ENCODE results near the gene STX1A. TPM values are rescaled to one million over a fixed set of nuclear protein-coding genes. Genes with fewer than 3 reads are reported as not detected.
A peak's percentile ranks its signal among the peaks of the same experiment; 100 is the strongest.

STX1A gene
- total RNA-seq, 1 experiment from 2014 or later: 20.4 TPM

GRCh38 chr7:73739387-73739767 lies 19.9 kb upstream of the STX1A start:
- H3K27me3 Mint-ChIP-seq (ENCODE audit: low read depth): peaks cover 32% of the 10 kb centered on the region
- CTCF ChIA-PET: interaction anchor here (0.7 to 4.5 kb wide), 7 partner anchors 14 to 133 kb away, joined by 3 to 22 read pairs (median 6); partner anchors contain the start of gene CLDN3
- DNase-seq (ENCODE audit: low spot score): no peak
- POLR2A ChIA-PET: interaction anchor here (0.7 to 7.5 kb wide), 9 partner anchors 24 to 116 kb away, joined by 3 to 91 read pairs (median 7); partner anchors contain the start of genes CLDN3, CLDN4 and METTL27
- H3K4me1 Mint-ChIP-seq: peaks cover 42% of the 10 kb centered on the region
- ATAC-seq: no peak
- TF ChIP-seq TCF7 (CRISPR knock-in tag; IDR thresholded peaks at IDR 0.05; ENCODE audit: low read depth) (no peak), CREM (CRISPR knock-in tag; IDR thresholded peaks at IDR 0.05) (0 out of 2 replicates have a peak, but pooled peaks have one; percentile 1), ZNF138 (CRISPR knock-in tag; conservative IDR thresholded peaks at IDR 0.05) (no peak)
- H3K27ac Mint-ChIP-seq: peak overlapping the region; percentile 97
- H3K36me3 Mint-ChIP-seq: peaks cover 11% of the 10 kb centered on the region
- peak overlapping the region; percentile 93 for H3K4me3 Mint-ChIP-seq
- H3K9me3 Mint-ChIP-seq: peaks cover 3% of the 10 kb centered on the region

GRCh38 chr7:73738612-73739386 lies 19.3 kb upstream of the STX1A start, which contains the start of gene ABHD11:
Gene ABHD11, minus strand, starts transcription at chr7:73738802. Its CDS starts 32 bp downstream, at chr7:73738770.
- ChIA-PET CTCF (interaction anchor here (0.6 to 4.5 kb wide), 13 partner anchors 13 to 342 kb away, joined by 3 to 22 read pairs (median 4); partner anchors contain the start of gene CLDN3), POLR2A (interaction anchor here (0.5 to 7.5 kb wide), 19 partner anchors 13 to 218 kb away, joined by 3 to 91 read pairs (median 4); partner anchors contain the start of genes CLDN3, CLDN4 and METTL27)
- Mint-ChIP-seq H3K9me3 (peaks cover 3% of the 10 kb centered on the region), H3K27ac (peak within 1 kb of the TSS; percentile 98), H3K4me3 (peak within 1 kb of the TSS; percentile 93), H3K4me1 (peaks cover 37% of the 10 kb centered on the region), H3K27me3 (ENCODE audit: low read depth) (peaks cover 28% of the 10 kb centered on the region), H3K36me3 (peaks cover 11% of the 10 kb centered on the region)
- DNase-seq (ENCODE audit: low spot score) (peak; percentile 98), ATAC-seq (peak; percentile 61)
- TF ChIP-seq AFF4 (CRISPR knock-in tag; IDR thresholded peaks at IDR 0.05; ENCODE audit: borderline replicate concordance) (no peak), ELF4 (CRISPR knock-in tag; IDR thresholded peaks at IDR 0.05; ENCODE audit: low read depth) (no peak), ZNF532 (CRISPR knock-in tag; IDR thresholded peaks at IDR 0.05; ENCODE audit: borderline replicate concordance) (no peak), NFATC4 (CRISPR knock-in tag; IDR thresholded peaks at IDR 0.05) (no peak), ERG (CRISPR knock-in tag; IDR thresholded peaks at IDR 0.05) (no peak), ZNF317 (CRISPR knock-in tag; IDR thresholded peaks at IDR 0.05; ENCODE audit: borderline replicate concordance, low read depth) (no peak), USF1 (CRISPR knock-in tag; IDR thresholded peaks at IDR 0.05) (no peak), NR2C2 (CRISPR knock-in tag; IDR thresholded peaks at IDR 0.05) (no peak), GABPB1 (CRISPR knock-in tag; IDR thresholded peaks at IDR 0.05) (peak; percentile 86), SOX15 (CRISPR knock-in tag; IDR thresholded peaks at IDR 0.05) (no peak), TEAD4 (CRISPR knock-in tag; IDR thresholded peaks at IDR 0.05) (no peak), SP1 (CRISPR knock-in tag; conservative IDR thresholded peaks at IDR 0.05) (peak; percentile 97), TP53 (CRISPR knock-in tag; IDR thresholded peaks at IDR 0.05) (0 out of 2 replicates have a peak, but pooled peaks have one; percentile 57), MYBL2 (CRISPR knock-in tag; IDR thresholded peaks at IDR 0.05) (no peak), SMAD4 (CRISPR knock-in tag; IDR thresholded peaks at IDR 0.05) (no peak), PRDM15 (CRISPR knock-in tag; IDR thresholded peaks at IDR 0.05) (peak; percentile 41), ZNF121 (CRISPR knock-in tag; IDR thresholded peaks at IDR 0.05) (no peak)
